Stomach (tissue), 4 donors: ENCODE measurements around the gene NKTR.
A peak's percentile ranks its signal among the peaks of the same experiment; 100 is the strongest.

Experiments
- CTCF ChIP-seq, 7 experiments: fragments of 450-650 bp in 4 of 7; fragments of 200-600 bp in 3 of 7; sonication (generic) in 3 of 7; IDR thresholded peaks; one replicate each; pipeline ENCODE4 v1.5.1; 2016 to 2019; ENCODE audit warnings: antibody characterized with exemption in 7 of 7, control low read depth in 2 of 7, mild to moderate bottlenecking in 1 of 7
- POLR2AphosphoS5 ChIP-seq, 3 donors: sonication (generic); formaldehyde crosslinking; IDR thresholded peaks; one replicate each; pipeline ENCODE4 v1.6.1; 2016; ENCODE audit warnings: antibody characterized with exemption in 3 of 3

GRCh38 chr3:42600958-42601675, 631 bp downstream of the NKTR start:
- TF ChIP-seq POLR2AphosphoS5 (IDR thresholded peaks at IDR 0.05) (peak in 1 of 3 donors; percentile 30), CTCF (IDR thresholded peaks at IDR 0.05) (peak in 2 of 7 experiments; percentile 7 to 21)
